Skeletal muscle tissue (tissue), 4 donors: Measurements from ENCODE around the gene ZFP64. TPM values are rescaled to one million over a fixed set of nuclear protein-coding genes. Genes with fewer than 3 reads are reported as not detected.

Experiments used
- H3K27ac ChIP-seq: one replicate; pipeline ENCODE4 v1.7.0; 2013; ENCODE audit warnings: mild to moderate bottlenecking, low read depth, low read length, inconsistent platforms
- H3K27me3 ChIP-seq, 3 donors: one replicate each; pipeline ENCODE4 v1.7.0; 2013; ENCODE audit warnings: low read length in 3 of 3; ENCODE audit not compliant: control insufficient read depth in 3 of 3, insufficient read depth in 3 of 3
- H3K36me3 ChIP-seq, 3 donors: one replicate each; pipeline ENCODE4 v1.7.0; 2013; ENCODE audit warnings: low read length in 3 of 3; ENCODE audit not compliant: control insufficient read depth in 3 of 3, insufficient read depth in 3 of 3
- H3K4me1 ChIP-seq, 3 donors: one replicate each; pipeline ENCODE4 v1.7.0; 2013; ENCODE audit warnings: low read length in 3 of 3, mild to moderate bottlenecking in 3 of 3; ENCODE audit not compliant: control insufficient read depth in 3 of 3, insufficient read depth in 3 of 3
- H3K4me3 ChIP-seq, 3 donors: one replicate each; pipeline ENCODE4 v1.7.0; 2013; ENCODE audit warnings: low read length in 3 of 3
- H3K9ac ChIP-seq, 3 donors: one replicate each; pipeline ENCODE4 v1.7.0; 2013; ENCODE audit warnings: low read length in 3 of 3, mild to moderate bottlenecking in 3 of 3, moderate library complexity in 2 of 3, low read depth in 1 of 3
- H3K9me3 ChIP-seq, 3 donors: one replicate each; pipeline ENCODE4 v1.7.0; 2013; ENCODE audit warnings: low read length in 3 of 3; ENCODE audit not compliant: control insufficient read depth in 3 of 3
- total RNA-seq: library from RNA; depleted of rRNA; stranded (reverse); fragments of >200 nt; gene quantifications from one replicate; pipeline ENCODE4 v1.2.3, GENCODE V29; 2014
- donor health status: Osteomylitis.

Gene ZFP64
- total RNA-seq, 1 donor from 2014 or later = 14.1 TPM

DNA sequence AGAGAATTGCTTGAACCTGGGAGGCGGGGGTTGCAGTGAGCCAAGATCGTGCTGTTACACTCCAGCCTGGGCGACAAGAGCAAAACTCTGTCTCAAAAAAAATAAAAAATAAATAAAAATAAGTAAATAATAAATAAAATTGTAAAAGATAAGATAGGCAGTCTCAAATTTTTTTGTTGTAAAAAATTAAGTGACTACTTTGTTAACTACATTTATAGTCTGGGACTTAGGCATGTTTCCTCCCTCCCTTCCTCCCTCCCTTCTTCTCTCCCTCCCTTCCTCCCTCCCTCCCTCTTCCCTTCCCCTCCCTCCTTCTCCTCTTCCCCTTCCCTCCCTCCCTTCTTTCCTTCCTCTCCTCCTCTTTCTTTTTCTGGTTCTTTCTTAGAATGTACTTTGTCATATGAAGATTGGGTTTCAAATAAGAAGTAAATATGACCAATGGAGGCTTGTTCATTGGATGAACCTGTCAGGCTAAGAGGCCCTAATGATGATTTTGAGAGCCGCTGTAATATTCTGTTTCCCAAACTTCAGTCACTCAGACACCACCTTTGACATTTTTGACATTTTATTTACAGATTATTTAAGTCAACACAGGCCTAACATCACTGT lies 24.2 kb downstream of the ZFP64 start:
- Histone ChIP-seq H3K27ac (no peak overlapping the region), H3K36me3 (peaks cover 11 to 24% (median 17%) of the 10 kb centered on the region in 3 donors), H3K4me1 (no peaks in the 10 kb centered on the region), H3K9ac (no peak overlapping the region), H3K9me3 (peaks cover 0 to 3% (median 0%) of the 10 kb centered on the region in 3 donors), H3K27me3 (no peaks in the 10 kb centered on the region), H3K4me3 (no peak overlapping the region)

DNA sequence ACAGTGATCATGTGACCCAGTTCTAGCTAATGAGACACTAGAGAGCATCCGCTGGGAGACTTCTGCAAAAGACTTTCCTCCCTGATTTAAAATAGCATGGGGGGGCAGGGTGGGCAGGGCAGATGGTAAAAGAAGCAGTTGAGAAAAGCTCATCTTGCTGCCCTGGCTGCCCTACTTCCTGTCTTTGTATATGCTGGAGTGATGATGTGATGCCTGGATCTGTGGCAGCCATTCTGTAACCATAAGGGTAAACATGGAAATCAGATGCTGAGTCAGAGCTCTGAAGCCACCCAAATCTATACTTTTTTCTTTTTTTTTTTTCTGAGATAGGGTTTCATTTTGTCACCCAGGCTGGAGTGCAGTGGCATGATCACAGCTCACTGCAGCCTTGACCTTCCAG lies 25.4 kb downstream of the ZFP64 start:
- peaks cover 12 to 24% (median 16%) of the 10 kb centered on the region in 3 donors for H3K36me3 ChIP-seq
- no peak overlapping the region for H3K9ac ChIP-seq
- H3K4me1 ChIP-seq = no peaks in the 10 kb centered on the region
- H3K27ac ChIP-seq = no peak overlapping the region
- H3K27me3 ChIP-seq = no peaks in the 10 kb centered on the region
- H3K9me3 ChIP-seq = peaks cover 0 to 3% (median 0%) of the 10 kb centered on the region in 3 donors
- no peak overlapping the region for H3K4me3 ChIP-seq

DNA sequence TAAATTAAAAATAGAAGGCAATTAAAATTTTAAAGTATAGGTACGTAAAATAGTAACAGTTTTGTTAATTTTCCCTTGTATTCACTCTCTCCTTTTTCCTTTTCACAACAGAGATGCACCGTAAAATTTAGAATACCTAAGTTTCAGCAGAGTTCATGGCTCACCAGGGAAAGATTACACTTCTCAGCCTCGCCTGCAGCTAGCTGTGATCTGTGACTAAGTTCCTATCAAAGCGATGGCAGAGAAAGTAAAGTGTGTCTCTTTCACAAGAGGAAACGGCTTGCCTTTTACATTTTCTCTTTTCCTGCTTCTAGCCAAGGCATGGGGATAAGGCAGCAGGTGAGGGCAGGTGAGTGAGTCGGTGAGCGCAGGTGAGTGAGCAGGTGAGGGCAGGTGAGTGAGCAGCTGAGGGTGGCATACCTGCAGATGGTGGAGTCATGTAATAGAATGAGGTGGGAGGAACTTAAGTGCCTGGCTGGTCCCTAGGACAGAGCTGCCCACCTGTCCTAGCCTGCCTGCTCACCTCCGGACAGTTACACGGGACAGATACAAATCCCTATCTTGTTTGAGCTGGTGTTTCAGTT lies 30.9 kb downstream of the ZFP64 start:
- no peaks in the 10 kb centered on the region for H3K4me1 ChIP-seq
- H3K9ac ChIP-seq = no peak overlapping the region
- H3K4me3 ChIP-seq = no peak overlapping the region
- no peak overlapping the region for H3K27ac ChIP-seq
- no peaks in the 10 kb centered on the region for H3K27me3 ChIP-seq
- peaks cover 0 to 3% (median 0%) of the 10 kb centered on the region in 3 donors for H3K9me3 ChIP-seq
- H3K36me3 ChIP-seq = peaks cover 33 to 55% (median 45%) of the 10 kb centered on the region in 3 donors

DNA sequence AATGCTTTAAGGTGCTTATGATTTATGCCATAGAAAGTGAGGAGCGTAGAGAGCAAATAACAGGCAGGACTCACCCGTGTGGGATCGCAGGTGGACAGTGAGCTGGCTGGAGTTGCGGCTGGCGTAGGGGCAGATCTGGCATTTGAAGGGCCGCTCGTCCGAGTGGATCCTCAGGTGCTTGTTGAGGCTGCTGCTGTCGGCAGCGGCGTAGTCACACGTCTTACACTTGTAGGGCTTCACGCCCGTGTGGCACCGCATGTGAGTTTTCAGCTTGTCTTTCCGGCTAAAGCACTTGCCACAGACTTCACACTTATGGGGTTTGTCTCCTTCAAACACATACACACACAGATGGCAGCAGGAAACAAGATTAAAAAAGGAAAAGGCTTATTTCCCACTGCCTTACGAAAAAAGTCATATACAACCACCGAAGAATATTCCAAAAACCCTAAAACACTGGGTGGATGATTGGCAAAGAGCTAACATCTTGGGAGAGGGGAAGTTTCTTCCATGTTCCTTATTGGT lies 31.5 kb downstream of the ZFP64 start:
- Histone ChIP-seq H3K27me3 (no peaks in the 10 kb centered on the region), H3K36me3 (peaks cover 30 to 53% (median 46%) of the 10 kb centered on the region in 3 donors), H3K4me3 (no peak overlapping the region), H3K27ac (no peak overlapping the region), H3K9ac (no peak overlapping the region), H3K4me1 (no peaks in the 10 kb centered on the region), H3K9me3 (no peaks in the 10 kb centered on the region)

DNA sequence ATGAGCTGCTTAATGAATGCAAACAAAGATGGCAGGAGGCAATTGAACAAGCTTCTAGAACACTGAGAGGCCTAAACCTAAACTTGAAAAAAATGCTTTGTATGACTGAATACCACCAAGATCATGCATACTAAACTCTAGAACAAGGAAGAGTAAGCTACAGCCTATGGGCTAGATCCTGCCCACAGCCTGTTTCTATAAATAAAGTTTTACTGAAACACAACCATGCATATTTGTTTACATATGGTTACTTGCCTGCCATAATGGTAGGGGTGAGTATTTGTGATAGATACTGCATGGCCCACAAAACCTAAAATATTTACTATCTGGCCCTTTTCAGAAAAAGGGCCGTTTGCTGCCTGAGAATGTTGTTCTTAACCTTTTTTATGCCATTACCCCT lies 37.0 kb downstream of the ZFP64 start:
- Histone ChIP-seq H3K36me3 (peaks cover 23 to 52% (median 48%) of the 10 kb centered on the region in 3 donors), H3K9ac (no peak overlapping the region), H3K27ac (no peak overlapping the region), H3K4me1 (no peaks in the 10 kb centered on the region), H3K9me3 (no peaks in the 10 kb centered on the region), H3K27me3 (no peaks in the 10 kb centered on the region), H3K4me3 (no peak overlapping the region)

DNA sequence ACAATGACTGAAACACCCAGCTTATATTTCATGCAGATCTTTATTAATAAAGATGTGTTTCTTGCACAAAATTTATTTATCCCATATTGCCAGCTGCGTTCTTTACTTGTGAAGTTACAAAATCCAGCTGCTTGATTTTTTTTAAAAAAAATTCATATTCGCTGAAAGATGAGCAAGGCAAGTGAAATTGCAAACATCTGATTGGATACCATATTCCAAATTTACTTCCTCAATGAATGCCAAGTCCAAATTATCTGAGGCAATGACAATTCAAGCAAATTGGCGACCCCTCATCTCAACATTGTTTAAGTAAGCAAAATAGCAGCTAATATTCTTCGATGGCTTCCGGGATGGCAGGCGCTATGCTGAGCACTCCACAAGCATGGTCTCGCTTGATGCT lies 37.7 kb downstream of the ZFP64 start:
- no peaks in the 10 kb centered on the region for H3K9me3 ChIP-seq
- H3K4me1 ChIP-seq = no peaks in the 10 kb centered on the region
- no peak overlapping the region for H3K9ac ChIP-seq
- no peaks in the 10 kb centered on the region for H3K27me3 ChIP-seq
- H3K27ac ChIP-seq = no peak overlapping the region
- H3K4me3 ChIP-seq = no peak overlapping the region
- H3K36me3 ChIP-seq = peaks cover 20 to 46% (median 43%) of the 10 kb centered on the region in 3 donors

DNA sequence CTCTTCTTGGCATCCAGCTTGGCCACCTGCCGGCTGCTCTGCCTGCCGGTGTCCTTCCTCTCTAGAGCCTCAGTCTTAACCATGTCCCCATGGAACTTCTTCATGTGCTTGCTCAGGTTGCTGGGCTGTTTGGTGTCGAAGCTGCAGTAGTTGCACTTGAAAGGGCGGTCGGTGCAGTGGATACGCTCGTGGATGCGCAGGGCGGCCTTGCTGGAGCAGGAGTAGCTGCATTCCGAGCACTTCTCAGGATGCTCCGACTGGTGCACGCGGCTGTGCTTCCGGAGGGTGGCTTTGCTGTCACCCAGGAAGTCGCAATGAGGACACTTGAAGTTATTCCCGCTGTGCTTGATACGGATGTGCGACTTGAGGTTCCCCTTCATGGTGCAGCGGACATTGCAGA lies 38.7 kb downstream of the ZFP64 start:
- H3K27ac ChIP-seq = no peak overlapping the region
- H3K4me1 ChIP-seq = no peaks in the 10 kb centered on the region
- H3K9me3 ChIP-seq = no peaks in the 10 kb centered on the region
- no peaks in the 10 kb centered on the region for H3K27me3 ChIP-seq
- no peak overlapping the region for H3K9ac ChIP-seq
- H3K36me3 ChIP-seq = peaks cover 17 to 42% (median 35%) of the 10 kb centered on the region in 3 donors
- H3K4me3 ChIP-seq = no peak overlapping the region

DNA sequence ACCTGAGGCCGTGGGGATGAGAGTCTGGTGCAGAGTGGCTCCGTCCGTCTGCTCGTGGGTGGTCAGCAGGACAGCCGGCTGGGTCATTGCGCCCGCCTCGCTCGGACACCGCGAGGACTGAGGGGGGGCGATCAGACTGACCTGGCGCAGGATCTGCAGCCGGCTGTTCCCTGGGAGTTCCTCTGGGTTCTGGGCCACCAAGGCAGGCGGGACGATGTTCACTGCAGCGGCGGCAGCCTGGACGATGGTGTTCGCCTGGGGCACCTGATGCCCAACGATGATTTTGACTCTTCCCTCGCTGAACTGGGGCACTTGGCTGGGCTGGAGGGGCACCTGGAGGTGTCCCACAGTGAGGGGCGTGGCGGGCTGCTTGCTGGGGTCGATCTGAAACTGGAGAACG lies 39.2 kb downstream of the ZFP64 start:
- H3K4me1 ChIP-seq = no peaks in the 10 kb centered on the region
- peaks cover 16 to 40% (median 34%) of the 10 kb centered on the region in 3 donors for H3K36me3 ChIP-seq
- no peak overlapping the region for H3K27ac ChIP-seq
- no peak overlapping the region for H3K9ac ChIP-seq
- H3K4me3 ChIP-seq = no peak overlapping the region
- H3K9me3 ChIP-seq = no peaks in the 10 kb centered on the region
- no peaks in the 10 kb centered on the region for H3K27me3 ChIP-seq

DNA sequence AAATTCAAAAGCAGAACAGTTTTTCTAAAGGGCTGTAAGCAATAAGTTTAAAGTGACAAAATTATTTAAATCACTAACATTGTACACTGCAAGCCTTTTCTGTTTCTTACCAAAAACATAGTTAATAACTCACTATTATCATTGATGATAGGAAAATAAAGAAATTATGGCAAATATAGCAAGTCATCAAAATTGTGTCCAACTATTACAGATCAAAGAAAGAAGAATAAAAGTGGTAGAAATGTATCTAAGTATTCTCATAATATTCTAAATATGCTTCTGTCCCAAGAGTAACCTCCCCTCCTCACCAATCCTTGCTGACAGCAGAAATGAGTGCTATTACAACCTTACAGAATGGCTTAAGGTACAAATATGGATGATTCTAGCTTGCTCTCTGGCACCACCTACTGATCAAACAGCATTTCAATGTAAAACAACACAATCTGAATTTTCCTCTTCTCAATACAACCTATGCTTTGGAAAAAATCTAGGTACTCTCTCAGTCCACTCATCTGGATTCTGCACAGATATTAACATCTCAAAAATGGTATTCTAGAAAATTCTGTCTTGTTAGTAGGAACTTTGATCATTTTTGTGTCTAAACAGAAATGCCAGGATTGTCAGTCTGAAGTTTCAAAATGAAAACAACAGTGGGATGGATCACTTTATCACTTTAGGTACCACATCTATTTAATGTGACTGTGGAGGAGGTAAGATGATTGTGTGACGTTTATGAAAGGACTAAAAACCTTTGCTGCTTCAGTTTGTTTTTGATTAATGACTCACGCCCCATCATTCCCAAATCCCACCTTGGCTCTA lies 40.9 kb downstream of the ZFP64 start:
- Histone ChIP-seq H3K4me3 (no peak overlapping the region), H3K4me1 (no peaks in the 10 kb centered on the region), H3K9me3 (no peaks in the 10 kb centered on the region), H3K27me3 (no peaks in the 10 kb centered on the region), H3K9ac (no peak overlapping the region), H3K27ac (no peak overlapping the region), H3K36me3 (peaks cover 14 to 26% (median 21%) of the 10 kb centered on the region in 3 donors)

DNA sequence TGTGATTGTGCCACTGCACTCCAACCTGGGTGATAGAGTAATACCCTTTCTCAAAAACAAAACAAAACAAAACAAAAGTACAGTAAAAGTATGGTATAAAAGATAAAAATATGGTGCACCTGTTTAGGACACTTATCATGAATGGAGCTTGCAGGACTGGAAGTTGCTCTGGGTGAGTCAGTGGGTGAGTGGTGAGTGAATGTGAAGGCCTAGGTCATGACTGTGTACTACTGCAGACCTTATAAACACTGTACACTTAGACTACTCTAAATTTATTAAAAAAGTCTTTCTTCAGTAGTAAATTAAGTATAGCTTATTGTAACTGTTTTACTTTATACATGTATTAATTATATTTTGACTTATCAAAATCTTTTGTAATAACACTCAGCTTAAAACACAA lies 46.0 kb downstream of the ZFP64 start:
- H3K27me3 ChIP-seq = no peaks in the 10 kb centered on the region
- H3K9ac ChIP-seq = no peak overlapping the region
- no peak overlapping the region for H3K27ac ChIP-seq
- H3K4me3 ChIP-seq = no peak overlapping the region
- no peaks in the 10 kb centered on the region for H3K9me3 ChIP-seq
- H3K4me1 ChIP-seq = no peaks in the 10 kb centered on the region
- no peaks in the 10 kb centered on the region for H3K36me3 ChIP-seq
